H9 (cell line): ENCODE results near the gene PDLIM7. TPM values are rescaled to one million over a fixed set of nuclear protein-coding genes. Genes with fewer than 3 reads are reported as not detected.
A peak's percentile ranks its signal among the peaks of the same experiment; 100 is the strongest.

Source experiments
- DNase-seq: peaks from one replicate; pipeline ENCODE4 v3.0.0-alpha.2; 2017
- H2AFZ ChIP-seq: one replicate; pipeline ENCODE4 v1.6.1; 2013; ENCODE audit warnings: mild to moderate bottlenecking, low read length, control low read depth, moderate library complexity
- H2AK5ac ChIP-seq: 2 replicates; pipeline ENCODE4 v1.6.1; 2013; ENCODE audit warnings: low read length, control low read depth, mixed read lengths; ENCODE audit not compliant: insufficient read length
- H2BK120ac ChIP-seq: one replicate; pipeline ENCODE4 v1.6.1; 2013; ENCODE audit warnings: low read depth, mild to moderate bottlenecking, low read length, control low read depth, inconsistent platforms; ENCODE audit not compliant: poor library complexity, severe bottlenecking
- H2BK12ac ChIP-seq: 2 replicates; pipeline ENCODE4 v1.6.1; 2013; ENCODE audit warnings: low read length, control low read depth, mixed read lengths, low read depth; ENCODE audit not compliant: insufficient read length
- H2BK15ac ChIP-seq: 2 replicates; pipeline ENCODE4 v1.6.1; 2013; ENCODE audit warnings: low read depth, low read length, control low read depth
- H2BK20ac ChIP-seq: one replicate; pipeline ENCODE4 v1.6.1; 2013; ENCODE audit warnings: low read depth, mild to moderate bottlenecking, low read length, control low read depth, inconsistent platforms; ENCODE audit not compliant: poor library complexity, severe bottlenecking
- H2BK5ac ChIP-seq: 2 replicates; pipeline ENCODE4 v1.6.1; 2013; ENCODE audit warnings: low read length, control low read depth, mixed read lengths; ENCODE audit not compliant: insufficient read length
- H3K14ac ChIP-seq: 2 replicates; pipeline ENCODE4 v1.6.1; 2013; ENCODE audit warnings: low read length, control low read depth; ENCODE audit not compliant: insufficient read depth
- H3K18ac ChIP-seq: 2 replicates; pipeline ENCODE4 v1.6.1; 2013; ENCODE audit warnings: low read depth, mild to moderate bottlenecking, mixed read lengths, low read length, control low read depth; ENCODE audit not compliant: insufficient read length
- H3K23ac ChIP-seq: 2 replicates; pipeline ENCODE4 v1.6.1; 2013; ENCODE audit warnings: low read length, control low read depth, mixed read lengths, low read depth; ENCODE audit not compliant: insufficient read length
- H3K23me2 ChIP-seq: 2 replicates; pipeline ENCODE4 v1.6.1; 2013; ENCODE audit warnings: low read depth, mild to moderate bottlenecking, mixed read lengths, low read length, control low read depth; ENCODE audit not compliant: insufficient read length, poor library complexity, severe bottlenecking
- H3K27ac ChIP-seq: 2 replicates; pipeline ENCODE4 v1.5.1; 2013; ENCODE audit warnings: low read length, control low read depth, mixed read lengths, low read depth; ENCODE audit not compliant: insufficient read length
- H3K27me3 ChIP-seq: 2 replicates; pipeline ENCODE4 v1.6.1; 2013; ENCODE audit warnings: low read length, control low read depth, inconsistent platforms; ENCODE audit not compliant: insufficient read depth
- H3K4ac ChIP-seq: 2 replicates; pipeline ENCODE4 v1.6.1; 2013; ENCODE audit warnings: low read depth, mild to moderate bottlenecking, control low read depth, inconsistent platforms, low read length, moderate library complexity
- H3K4me1 ChIP-seq: 2 replicates; pipeline ENCODE4 v1.6.1; 2013; ENCODE audit warnings: low read length, control low read depth, inconsistent platforms; ENCODE audit not compliant: insufficient read depth
- H3K4me2 ChIP-seq: 2 replicates; pipeline ENCODE4 v1.6.1; 2013; ENCODE audit warnings: low read length, control low read depth, mixed read lengths; ENCODE audit not compliant: insufficient read length, insufficient read depth
- H3K56ac ChIP-seq: 2 replicates; pipeline ENCODE4 v1.6.1; 2013; ENCODE audit warnings: low read depth, mild to moderate bottlenecking, mixed read lengths, low read length, control low read depth; ENCODE audit not compliant: insufficient read length
- H3K79me1 ChIP-seq: 2 replicates; pipeline ENCODE4 v1.6.1; 2013; ENCODE audit warnings: low read depth, mild to moderate bottlenecking, moderate library complexity, low read length, control low read depth, inconsistent platforms; ENCODE audit not compliant: insufficient read depth, poor library complexity, severe bottlenecking
- H3K79me2 ChIP-seq: 2 replicates; pipeline ENCODE4 v1.6.1; 2013; ENCODE audit warnings: low read length, control low read depth, inconsistent platforms; ENCODE audit not compliant: insufficient read depth
- H3K9ac ChIP-seq: 2 replicates; pipeline ENCODE4 v1.6.1; 2013; ENCODE audit warnings: low read length, control low read depth, mixed read lengths; ENCODE audit not compliant: insufficient read length; ENCODE audit errors: extremely low read depth
- H3K9me3 ChIP-seq: one replicate; pipeline ENCODE4 v1.6.1; 2013; ENCODE audit warnings: low read depth, low read length, inconsistent platforms; ENCODE audit not compliant: control insufficient read depth
- H3T11ph ChIP-seq: one replicate; pipeline ENCODE4 v1.6.1; 2013; ENCODE audit warnings: mild to moderate bottlenecking, low read length, control low read depth, inconsistent platforms
- H4K20me1 ChIP-seq: one replicate; pipeline ENCODE4 v1.6.1; 2013; ENCODE audit not compliant: control insufficient read depth, insufficient read length, insufficient read depth
- H4K5ac ChIP-seq: 2 replicates; pipeline ENCODE4 v1.6.1; 2013; ENCODE audit warnings: low read depth, mild to moderate bottlenecking, mixed read lengths, low read length, control low read depth; ENCODE audit not compliant: insufficient read length
- H4K8ac ChIP-seq: replicated peaks from 2 replicates; pipeline ENCODE4 v1.6.1; 2013; ENCODE audit warnings: low read length, control low read depth, mixed read lengths, low read depth; ENCODE audit not compliant: insufficient read length
- H4K91ac ChIP-seq: 2 replicates; pipeline ENCODE4 v1.6.1; 2013; ENCODE audit warnings: low read depth, mild to moderate bottlenecking, moderate library complexity, mixed read lengths, low read length, control low read depth; ENCODE audit not compliant: insufficient read length
- H3K27ac Mint-ChIP-seq, 3 experiments: 2 replicates in 2 of 3; 3 replicates in 1 of 3; pipeline ENCODE4 v1.8.0; 2020 to 2021; ENCODE audit warnings: mixed read lengths in 3 of 3, mild to moderate bottlenecking in 1 of 3, moderate library complexity in 1 of 3
- H3K27me3 Mint-ChIP-seq: 2 replicates; pipeline ENCODE4 v1.8.0; 2021; ENCODE audit warnings: low read depth, mild to moderate bottlenecking, moderate library complexity, mixed read lengths
- H3K36me3 Mint-ChIP-seq, 3 experiments: 2 replicates in 2 of 3; 3 replicates in 1 of 3; pipeline ENCODE4 v1.8.0; 2020 to 2021; ENCODE audit warnings: low read depth in 3 of 3, mixed read lengths in 3 of 3; ENCODE audit not compliant: insufficient read depth in 1 of 3
- H3K4me1 Mint-ChIP-seq, 2 experiments: 2 replicates each; pipeline ENCODE4 v1.8.0; 2020; ENCODE audit warnings: mixed read lengths in 2 of 2
- H3K4me3 Mint-ChIP-seq, 2 experiments: 2 replicates in 1 of 2; 3 replicates in 1 of 2; pipeline ENCODE4 v1.8.0; 2020 to 2021; ENCODE audit warnings: mild to moderate bottlenecking in 2 of 2, mixed read lengths in 2 of 2, moderate library complexity in 1 of 2
- H3K9me3 Mint-ChIP-seq, 2 experiments: 2 replicates in 1 of 2; 3 replicates in 1 of 2; pipeline ENCODE4 v1.8.0; 2020; ENCODE audit warnings: mild to moderate bottlenecking in 2 of 2, mixed read lengths in 2 of 2, moderate library complexity in 1 of 2
- CTCF ChIP-seq: fragments of 200-600 bp; sonication (generic); conservative IDR thresholded peaks from 3 replicates; pipeline ENCODE4 v1.8.0; 2021; ENCODE audit warnings: antibody characterized with exemption, mild to moderate bottlenecking
- WGBS: extraction: QIAGEN DNeasy Blood & Tissue Kit; methylation state at CpG from one replicate; pipeline ENCODE4 v1.1.7; 2013; ENCODE audit warnings: missing lambda C conversion rate, low lambda C conversion rate, mixed read lengths; ENCODE audit not compliant: insufficient read length; ENCODE audit errors: extremely low coverage; 5-methylcytosine and 5-hydroxymethylcytosine counted together
- total RNA-seq: library from RNA; stranded (reverse); gene quantifications from 2 replicates; pipeline ENCODE4 v1.2.1, GENCODE V29; 2021

The PDLIM7 gene
- total RNA-seq, 1 experiment from 2014 or later: 137 TPM

DNA sequence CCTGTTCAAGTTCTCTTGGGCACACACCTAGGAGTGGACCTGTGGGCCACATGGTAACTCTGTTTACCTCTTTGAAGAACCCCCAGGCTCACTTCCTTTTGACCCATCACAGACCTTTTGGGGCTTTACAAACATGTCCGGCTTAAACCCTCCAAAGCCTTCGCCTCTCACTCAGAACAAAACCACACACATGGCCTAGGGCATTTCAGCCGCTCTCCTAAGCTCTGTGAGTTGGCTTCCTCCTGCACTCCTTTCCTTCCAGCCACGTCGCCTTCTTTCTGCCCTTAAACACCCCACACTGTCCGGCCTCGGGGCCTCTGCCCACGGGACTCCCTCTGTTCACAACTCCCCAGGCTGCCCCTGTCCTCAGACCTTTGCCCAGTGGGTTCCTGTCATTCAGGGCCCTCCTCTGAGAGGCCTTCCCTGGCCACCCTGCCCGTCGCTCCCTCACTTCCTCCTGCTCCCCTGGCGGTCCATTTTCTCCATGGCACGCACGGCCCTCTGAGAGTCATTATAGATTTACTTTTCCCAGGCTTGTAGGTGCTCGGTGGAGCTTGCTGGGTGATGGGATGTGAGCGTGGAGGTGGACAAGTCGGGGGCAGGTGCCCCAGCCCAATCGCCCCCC lies 10.3 kb upstream of the PDLIM7 start:
- no peaks in the 10 kb centered on the region for H3K79me2 ChIP-seq
- Mint-ChIP-seq H3K27ac (peak overlapping the region in 2 of 3 experiments; percentile 61 to 73; a peak in 4 of 7 replicates), H3K36me3 (peaks cover 17 to 43% (median 33%) of the 10 kb centered on the region in 3 experiments), H3K4me3 (no peak overlapping the region), H3K27me3 (no peaks in the 10 kb centered on the region; the same call in 1 of the 2 replicates), H3K9me3 (no peaks in the 10 kb centered on the region), H3K4me1 (peaks cover 18 to 22% of the 10 kb centered on the region in 2 experiments)
- H4K20me1 ChIP-seq: no peaks in the 10 kb centered on the region
- H3K27ac ChIP-seq: no peak overlapping the region
- H2BK20ac ChIP-seq: no peak overlapping the region
- no peak overlapping the region for H2BK120ac ChIP-seq
- H4K8ac ChIP-seq: no peak overlapping the region
- no peak overlapping the region for H3T11ph ChIP-seq
- H4K91ac ChIP-seq: no peak overlapping the region
- H3K27me3 ChIP-seq: no peaks in the 10 kb centered on the region
- no peak overlapping the region for H3K9ac ChIP-seq
- WGBS: no CpG with 5 or more reads among the region's 17 CpGs
- no peaks in the 10 kb centered on the region for H3K9me3 ChIP-seq
- no peak overlapping the region for H3K18ac ChIP-seq
- H3K23ac ChIP-seq: no peak overlapping the region
- H2AK5ac ChIP-seq: no peak overlapping the region
- no peak overlapping the region for H2BK12ac ChIP-seq
- H3K23me2 ChIP-seq: no peaks in the 10 kb centered on the region
- no peak overlapping the region for H3K14ac ChIP-seq
- no peaks in the 10 kb centered on the region for H3K79me1 ChIP-seq
- no peak overlapping the region for H2BK15ac ChIP-seq
- no peaks in the 10 kb centered on the region; the same call in 1 of the 2 replicates for H3K4me1 ChIP-seq
- no peak overlapping the region for H3K56ac ChIP-seq
- no peak overlapping the region for H3K4me2 ChIP-seq
- no peak overlapping the region for H2BK5ac ChIP-seq
- DNase-seq: no peak
- no peak overlapping the region for H2AFZ ChIP-seq
- TF ChIP-seq CTCF: no peak
- H3K4ac ChIP-seq: no peak overlapping the region
- H4K5ac ChIP-seq: no peak overlapping the region
